Tibial artery (tissue), 4 donors: ENCODE data around the gene SULT1A2.
A peak's percentile ranks its signal among the peaks of the same experiment; 100 is the strongest.
"Not testable (repeated sequence)": the region's sequence is repeated elsewhere in the genome, so short reads cannot be mapped to it uniquely, and the experiment has no call there.

ENCODE experiments used
- DNase-seq, 2 donors: peaks; one replicate each; pipeline ENCODE4 v3.0.0-alpha.2; 2019
- H3K27ac ChIP-seq, 2 donors: fragments of 200-600 bp; sonication (generic) in 1 of 2; 1 replicate in 1 of 2; 2 replicates in 1 of 2; pipeline ENCODE4 v1.5.1; 2018 to 2019; ENCODE audit warnings: mild to moderate bottlenecking in 1 of 2
- H3K27me3 ChIP-seq, 2 donors: fragments of 200-600 bp; sonication (generic) in 1 of 2; one replicate each; pipeline versions ENCODE4 v1.5.1 to v1.6.0; 2016 to 2019
- H3K36me3 ChIP-seq, 3 donors: fragments of 200-600 bp; sonication (generic) in 2 of 3; one replicate each; pipeline ENCODE4 v1.5.1; 2016 to 2019; ENCODE audit warnings: mild to moderate bottlenecking in 2 of 3
- H3K4me1 ChIP-seq, 4 donors: fragments of 200-600 bp; sonication (generic) in 2 of 4; 1 replicate in 3 of 4; 2 replicates in 1 of 4; pipeline ENCODE4 v1.5.1; 2016 to 2019
- H3K4me3 ChIP-seq, 2 donors: fragments of 200-600 bp; sonication (generic) in 1 of 2; 1 replicate in 1 of 2; 2 replicates in 1 of 2; pipeline ENCODE4 v1.5.1; 2018 to 2019; ENCODE audit warnings: mild to moderate bottlenecking in 2 of 2
- H3K9me3 ChIP-seq, 3 donors: fragments of 200-600 bp; sonication (generic) in 1 of 3; one replicate each; pipeline ENCODE4 v1.5.1; 2016 to 2019
- CTCF ChIP-seq, 2 experiments: fragments of 200-600 bp in 1 of 2; fragments of 450-650 bp in 1 of 2; IDR thresholded peaks; one replicate each; pipeline ENCODE4 v1.5.1; 2017 to 2019; ENCODE audit warnings: antibody characterized with exemption in 2 of 2, mild to moderate bottlenecking in 1 of 2, moderate library complexity in 1 of 2
- intact Hi-C: fragments of 100-400 bp; cut with DNase I; formaldehyde crosslinking; loops from one replicate; pipeline ENCODE4 v1.15.0; 2023; ENCODE audit warnings: low total_unique reads

SULT1A2 gene

GRCh38 chr16:28610595-28611191 lies 13.8 kb upstream of the SULT1A2 start:
- peaks cover 0 to 12% of the 10 kb centered on the region in 2 donors for H3K27me3 ChIP-seq
- no peaks in the 10 kb centered on the region for H3K36me3 ChIP-seq
- no peak overlapping the region for H3K4me3 ChIP-seq
- no peaks in the 10 kb centered on the region for H3K9me3 ChIP-seq
- H3K4me1 ChIP-seq: peaks cover 0 to 6% (median 0%) of the 10 kb centered on the region in 4 donors
- TF ChIP-seq CTCF (IDR thresholded peaks at IDR 0.05): no peak
- DNase-seq: no peak
- no peak overlapping the region for H3K27ac ChIP-seq
- intact Hi-C loops: no loop called here

GRCh38 chr16:28609631-28610594 lies 13.1 kb upstream of the SULT1A2 start, which contains the start of gene SULT1A1:
Gene SULT1A1, minus strand, starts transcription at chr16:28610044. Its CDS starts 1,189 bp downstream, at chr16:28608855.
- TF ChIP-seq CTCF (IDR thresholded peaks at IDR 0.05): no peak
- DNase-seq: peak in 1 of 2 donors; percentile 58
- Histone ChIP-seq H3K4me3 (peak within 1 kb of the TSS; percentile 18 to 40), H3K9me3 (no peaks in the 10 kb centered on the region), H3K27me3 (peaks cover 0 to 12% of the 10 kb centered on the region in 2 donors), H3K36me3 (no peaks in the 10 kb centered on the region), H3K4me1 (peaks cover 0 to 6% (median 0%) of the 10 kb centered on the region in 4 donors), H3K27ac (no peak within 1 kb of the TSS)
- intact Hi-C loops: loop anchor here (5.0 kb wide), 1 partner anchor 38 kb away; no protein-coding TSS in a partner anchor

GRCh38 chr16:28608867-28609596 lies 12.2 kb upstream of the SULT1A2 start:
- peak in 1 of 2 donors; percentile 54 for DNase-seq
- H3K4me3 ChIP-seq: peak overlapping the region; percentile 18 to 40
- not testable (repeated sequence) for H3K27ac ChIP-seq, H3K4me1 ChIP-seq, H3K36me3 ChIP-seq, H3K9me3 ChIP-seq
- intact Hi-C loops: loop anchor here (5.0 kb wide), 1 partner anchor 37 kb away; no protein-coding TSS in a partner anchor
- H3K27me3 ChIP-seq: peaks cover 0 to 12% of the 10 kb centered on the region in 2 donors

- H3K27ac ChIP-seq, H3K4me3 ChIP-seq, H3K4me1 ChIP-seq, DNase-seq, H3K36me3 ChIP-seq, H3K9me3 ChIP-seq: not testable (repeated sequence)
- intact Hi-C loops: loop anchor here (5.0 kb wide), 1 partner anchor 36 kb away; no protein-coding TSS in a partner anchor
- peaks cover 0 to 17% of the 10 kb centered on the region in 2 donors for H3K27me3 ChIP-seq
Observed at GRCh38 chr16:28608496-28608808, 11.6 kb upstream of the SULT1A2 start.

- H3K9me3 ChIP-seq, H3K36me3 ChIP-seq, H3K4me3 ChIP-seq, H3K27ac ChIP-seq, H3K4me1 ChIP-seq: not testable (repeated sequence)
- peak in 1 of 2 donors; percentile 32 for DNase-seq
- intact Hi-C loops: loop anchor here (5.0 kb wide), 1 partner anchor 36 kb away; no protein-coding TSS in a partner anchor
- peaks cover 0 to 19% of the 10 kb centered on the region in 2 donors for H3K27me3 ChIP-seq
Observed at GRCh38 chr16:28607681-28608495, 11.0 kb upstream of the SULT1A2 start.

GRCh38 chr16:28607116-28607623 lies 10.3 kb upstream of the SULT1A2 start:
- Histone ChIP-seq H3K36me3 (no peaks in the 10 kb centered on the region), H3K9me3 (no peaks in the 10 kb centered on the region), H3K27ac (no peak overlapping the region), H3K4me3 (no peak overlapping the region), H3K27me3 (peaks cover 0 to 23% of the 10 kb centered on the region in 2 donors), H3K4me1 (peaks cover 0 to 6% (median 0%) of the 10 kb centered on the region in 4 donors)
- intact Hi-C loops: loop anchor here (5.0 kb wide), 1 partner anchor 35 kb away; no protein-coding TSS in a partner anchor
- DNase-seq: peak in 1 of 2 donors; percentile 31
- no peak for TF ChIP-seq CTCF (IDR thresholded peaks at IDR 0.05)
